Astrocyte (in vitro differentiated cells and primary cell): ENCODE data around the gene GALNT17.

Source experiments
- EZH2 ChIP-seq: IDR thresholded peaks from 2 replicates; pipeline ENCODE4 v1.6.1; 2012; ENCODE audit warnings: mild to moderate bottlenecking, low read length, inconsistent platforms; ENCODE audit not compliant: insufficient read depth
- TF ChIP-seq, protein P1 (sequence below): IDR thresholded peaks from 2 replicates; pipeline ENCODE4 v1.5.1; 2011; ENCODE audit warnings: low read depth, mild to moderate bottlenecking, inconsistent platforms, low read length, moderate library complexity; ENCODE audit not compliant: insufficient read depth

- TF ChIP-seq, protein P1, sequence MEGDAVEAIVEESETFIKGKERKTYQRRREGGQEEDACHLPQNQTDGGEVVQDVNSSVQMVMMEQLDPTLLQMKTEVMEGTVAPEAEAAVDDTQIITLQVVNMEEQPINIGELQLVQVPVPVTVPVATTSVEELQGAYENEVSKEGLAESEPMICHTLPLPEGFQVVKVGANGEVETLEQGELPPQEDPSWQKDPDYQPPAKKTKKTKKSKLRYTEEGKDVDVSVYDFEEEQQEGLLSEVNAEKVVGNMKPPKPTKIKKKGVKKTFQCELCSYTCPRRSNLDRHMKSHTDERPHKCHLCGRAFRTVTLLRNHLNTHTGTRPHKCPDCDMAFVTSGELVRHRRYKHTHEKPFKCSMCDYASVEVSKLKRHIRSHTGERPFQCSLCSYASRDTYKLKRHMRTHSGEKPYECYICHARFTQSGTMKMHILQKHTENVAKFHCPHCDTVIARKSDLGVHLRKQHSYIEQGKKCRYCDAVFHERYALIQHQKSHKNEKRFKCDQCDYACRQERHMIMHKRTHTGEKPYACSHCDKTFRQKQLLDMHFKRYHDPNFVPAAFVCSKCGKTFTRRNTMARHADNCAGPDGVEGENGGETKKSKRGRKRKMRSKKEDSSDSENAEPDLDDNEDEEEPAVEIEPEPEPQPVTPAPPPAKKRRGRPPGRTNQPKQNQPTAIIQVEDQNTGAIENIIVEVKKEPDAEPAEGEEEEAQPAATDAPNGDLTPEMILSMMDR, result no peak
- TF ChIP-seq EZH2, result no peak
Measured at GRCh38 chr7:71148098-71148497, 16.2 kb downstream of the GALNT17 start.
